ENCODE results near the gene CAMTA1.

DNA sequence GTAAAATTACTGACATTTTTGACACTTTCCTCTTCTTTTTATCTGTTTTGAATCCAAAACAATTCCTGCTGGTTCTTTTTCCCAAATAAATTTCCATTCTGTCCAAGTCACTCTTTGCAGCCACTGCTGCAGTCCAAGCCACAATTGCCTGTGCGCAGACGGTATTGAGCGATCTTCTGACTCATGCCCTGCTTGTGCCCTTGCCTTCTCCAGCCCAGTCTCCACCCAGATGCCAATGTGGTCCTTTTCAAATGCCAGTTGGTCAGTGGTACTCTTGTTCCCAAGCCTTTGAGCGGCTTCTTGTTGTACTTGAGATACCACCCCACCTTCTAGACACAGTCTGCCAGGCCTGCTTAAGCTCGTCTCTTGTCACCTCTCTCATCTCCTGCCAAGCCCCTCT is 78.9 kb downstream of the CAMTA1 start:
- TF ChIP-seq, protein P1, sequence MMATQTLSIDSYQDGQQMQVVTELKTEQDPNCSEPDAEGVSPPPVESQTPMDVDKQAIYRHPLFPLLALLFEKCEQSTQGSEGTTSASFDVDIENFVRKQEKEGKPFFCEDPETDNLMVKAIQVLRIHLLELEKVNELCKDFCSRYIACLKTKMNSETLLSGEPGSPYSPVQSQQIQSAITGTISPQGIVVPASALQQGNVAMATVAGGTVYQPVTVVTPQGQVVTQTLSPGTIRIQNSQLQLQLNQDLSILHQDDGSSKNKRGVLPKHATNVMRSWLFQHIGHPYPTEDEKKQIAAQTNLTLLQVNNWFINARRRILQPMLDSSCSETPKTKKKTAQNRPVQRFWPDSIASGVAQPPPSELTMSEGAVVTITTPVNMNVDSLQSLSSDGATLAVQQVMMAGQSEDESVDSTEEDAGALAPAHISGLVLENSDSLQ (IDR thresholded peaks at IDR 0.05) = no peak
- TF ChIP-seq FOXM1 (IDR thresholded peaks at IDR 0.05; ENCODE audit: borderline replicate concordance) = no peak
